Measurements from ENCODE around the gene HMCN2.

- TF ChIP-seq CTCF (conservative IDR thresholded peaks at IDR 0.05; ENCODE audit: low read length) (no peak), EZH2phosphoT487 (IDR thresholded peaks at IDR 0.05; ENCODE audit: borderline replicate concordance) (no peak)
Measured at GRCh38 chr9:130259044-130259443, 6.5 kb upstream of the HMCN2 start.
